RPMI8226 (cell line): ENCODE results near the gene FRA10AC1.

Source experiments
- DNase-seq: peaks from one replicate; pipeline ENCODE4 v3.0.0-alpha.2; 2015

Gene FRA10AC1

DNA sequence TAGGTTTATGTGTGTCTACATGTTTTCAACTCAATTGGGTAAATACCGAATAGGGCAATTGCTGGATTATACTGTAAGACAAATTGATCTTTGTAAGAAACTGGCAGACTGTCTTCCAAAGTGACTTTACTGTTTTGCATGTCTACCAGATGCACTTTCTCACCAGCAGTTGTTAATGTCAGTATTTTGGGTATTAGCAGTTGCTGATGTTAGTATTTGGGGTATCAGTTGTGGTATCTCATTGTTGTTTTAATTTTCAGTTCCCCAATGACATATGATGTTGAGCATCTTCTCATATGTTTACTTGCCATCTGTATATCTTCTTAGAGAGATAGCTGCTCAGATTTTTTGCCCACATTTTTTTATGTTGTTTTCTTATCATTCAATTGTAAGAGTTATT lies 79.5 kb downstream of the FRA10AC1 start:
- no peak for DNase-seq

DNA sequence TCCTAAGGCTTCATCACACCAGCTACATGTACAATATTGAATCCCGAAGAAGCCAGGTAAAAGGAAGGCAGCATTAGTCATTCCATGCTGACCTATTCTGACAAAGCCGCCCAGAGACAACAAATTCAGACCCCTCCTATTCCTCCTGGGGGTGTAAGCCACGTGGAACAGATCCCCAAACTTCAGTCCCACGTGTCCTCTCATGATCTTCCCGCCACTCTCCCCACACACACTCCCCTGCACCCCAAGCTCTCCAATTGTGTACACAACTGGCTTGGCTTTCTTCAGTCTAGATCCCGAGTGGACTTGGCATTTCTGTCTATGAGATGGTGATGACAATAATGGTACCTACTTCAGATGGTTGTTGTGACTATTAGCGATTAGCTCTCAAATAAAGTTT lies 81.5 kb downstream of the FRA10AC1 start:
- DNase-seq = no peak
